Progenitor cell of endocrine pancreas (in vitro differentiated cells): ENCODE results near the gene SLIT3. TPM values are rescaled to one million over a fixed set of nuclear protein-coding genes. Genes with fewer than 3 reads are reported as not detected.

Source experiments
- DNase-seq: peaks from one replicate; pipeline ENCODE4 v3.0.0; 2021; ENCODE audit warnings: low spot score; ENCODE audit not compliant: unreplicated experiment
- H3K27ac Mint-ChIP-seq: 2 replicates; pipeline ENCODE4 v1.8.0; 2021; ENCODE audit warnings: mild to moderate bottlenecking, moderate library complexity, mixed read lengths
- H3K27me3 Mint-ChIP-seq: 2 replicates; pipeline ENCODE4 v1.8.0; 2021; ENCODE audit warnings: mixed read lengths
- H3K36me3 Mint-ChIP-seq: 2 replicates; pipeline ENCODE4 v1.8.0; 2022; ENCODE audit warnings: mixed read lengths; ENCODE audit not compliant: insufficient read depth
- H3K4me1 Mint-ChIP-seq: 2 replicates; pipeline ENCODE4 v1.8.0; 2021; ENCODE audit warnings: low read depth, mixed read lengths
- H3K4me3 Mint-ChIP-seq: 2 replicates; pipeline ENCODE4 v1.8.0; 2021; ENCODE audit warnings: low read depth, mild to moderate bottlenecking, moderate library complexity, mixed read lengths
- H3K9me3 Mint-ChIP-seq: 2 replicates; pipeline ENCODE4 v1.8.0; 2021; ENCODE audit warnings: low read depth, mixed read lengths
- total RNA-seq: library from RNA; stranded (reverse); gene quantifications from 2 replicates; pipeline ENCODE4 v1.2.1, GENCODE V29; 2021
- TF ChIP-seq, protein P1 (sequence below): fragments of 200-600 bp; sonication (generic); IDR thresholded peaks from one replicate; pipeline ENCODE4 v1.5.0; 2021; ENCODE audit warnings: antibody characterized with exemption, mild to moderate bottlenecking; ENCODE audit not compliant: unreplicated experiment

Gene SLIT3
- total RNA-seq, 1 donor from 2014 or later: 18.8 TPM

DNA sequence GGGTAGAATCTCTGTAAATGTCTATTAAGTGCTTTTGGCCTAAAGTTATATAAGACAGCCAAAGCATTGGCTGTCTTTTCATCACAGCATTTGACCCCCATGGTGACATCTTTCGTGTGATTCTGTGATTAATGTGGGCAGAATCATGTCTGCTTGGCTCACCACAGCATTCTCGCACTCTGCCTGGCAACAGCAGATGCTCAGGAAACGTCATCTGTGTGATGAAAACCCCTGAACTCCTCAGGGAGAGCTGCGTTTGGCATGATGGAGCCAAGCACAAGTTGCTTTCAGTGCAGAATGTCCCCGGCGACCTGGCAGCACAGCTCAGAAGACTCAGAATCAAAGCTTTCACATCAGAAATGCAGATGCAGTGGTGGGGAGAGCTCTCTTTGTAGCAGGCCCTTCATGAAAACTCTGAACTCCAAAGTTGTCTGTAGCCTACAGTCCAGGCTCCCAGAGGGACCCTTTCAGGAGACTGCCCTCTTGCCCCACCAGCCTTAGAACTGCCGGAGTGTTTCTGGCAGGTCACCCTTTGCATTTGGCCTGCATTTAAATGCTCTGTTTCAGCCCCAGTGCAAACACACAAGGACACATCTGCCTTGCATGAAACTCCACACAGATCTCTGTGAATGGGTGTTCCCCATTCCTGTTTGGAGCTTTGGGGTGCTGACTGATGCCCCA lies 566.2 kb downstream of the SLIT3 start:
- DNase-seq: no peak
- Mint-ChIP-seq H3K27ac (no peak overlapping the region), H3K4me1 (no peaks in the 10 kb centered on the region), H3K4me3 (no peak overlapping the region), H3K9me3 (peaks cover 4% of the 10 kb centered on the region), H3K27me3 (peaks cover 6% of the 10 kb centered on the region), H3K36me3 (no peaks in the 10 kb centered on the region)
- TF ChIP-seq, protein P1, sequence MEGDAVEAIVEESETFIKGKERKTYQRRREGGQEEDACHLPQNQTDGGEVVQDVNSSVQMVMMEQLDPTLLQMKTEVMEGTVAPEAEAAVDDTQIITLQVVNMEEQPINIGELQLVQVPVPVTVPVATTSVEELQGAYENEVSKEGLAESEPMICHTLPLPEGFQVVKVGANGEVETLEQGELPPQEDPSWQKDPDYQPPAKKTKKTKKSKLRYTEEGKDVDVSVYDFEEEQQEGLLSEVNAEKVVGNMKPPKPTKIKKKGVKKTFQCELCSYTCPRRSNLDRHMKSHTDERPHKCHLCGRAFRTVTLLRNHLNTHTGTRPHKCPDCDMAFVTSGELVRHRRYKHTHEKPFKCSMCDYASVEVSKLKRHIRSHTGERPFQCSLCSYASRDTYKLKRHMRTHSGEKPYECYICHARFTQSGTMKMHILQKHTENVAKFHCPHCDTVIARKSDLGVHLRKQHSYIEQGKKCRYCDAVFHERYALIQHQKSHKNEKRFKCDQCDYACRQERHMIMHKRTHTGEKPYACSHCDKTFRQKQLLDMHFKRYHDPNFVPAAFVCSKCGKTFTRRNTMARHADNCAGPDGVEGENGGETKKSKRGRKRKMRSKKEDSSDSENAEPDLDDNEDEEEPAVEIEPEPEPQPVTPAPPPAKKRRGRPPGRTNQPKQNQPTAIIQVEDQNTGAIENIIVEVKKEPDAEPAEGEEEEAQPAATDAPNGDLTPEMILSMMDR: no peak

DNA sequence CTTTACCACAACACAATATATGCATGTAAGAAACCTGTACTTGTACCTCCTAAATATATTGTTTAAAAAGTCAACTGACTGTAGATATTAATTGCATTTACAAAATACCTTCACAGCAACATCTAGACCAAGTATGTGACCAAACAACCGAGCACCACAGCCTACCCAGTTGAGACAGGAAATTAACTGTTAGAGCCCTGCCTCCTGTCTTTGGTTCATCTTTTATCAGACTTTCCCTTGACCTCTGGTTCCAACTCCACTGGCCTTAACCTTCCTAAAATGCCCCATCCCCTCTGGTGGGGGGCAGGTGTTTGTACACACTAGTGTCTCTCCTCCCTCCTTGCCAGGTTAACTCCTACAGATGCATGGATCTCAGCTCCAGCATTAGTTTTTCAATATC lies 566.8 kb downstream of the SLIT3 start:
- H3K27me3 Mint-ChIP-seq: peaks cover 6% of the 10 kb centered on the region
- H3K9me3 Mint-ChIP-seq: peaks cover 4% of the 10 kb centered on the region
- TF ChIP-seq, protein P1: no peak
- no peak overlapping the region for H3K4me3 Mint-ChIP-seq
- H3K36me3 Mint-ChIP-seq: no peaks in the 10 kb centered on the region
- H3K4me1 Mint-ChIP-seq: no peaks in the 10 kb centered on the region
- no peak for DNase-seq
- no peak overlapping the region for H3K27ac Mint-ChIP-seq

DNA sequence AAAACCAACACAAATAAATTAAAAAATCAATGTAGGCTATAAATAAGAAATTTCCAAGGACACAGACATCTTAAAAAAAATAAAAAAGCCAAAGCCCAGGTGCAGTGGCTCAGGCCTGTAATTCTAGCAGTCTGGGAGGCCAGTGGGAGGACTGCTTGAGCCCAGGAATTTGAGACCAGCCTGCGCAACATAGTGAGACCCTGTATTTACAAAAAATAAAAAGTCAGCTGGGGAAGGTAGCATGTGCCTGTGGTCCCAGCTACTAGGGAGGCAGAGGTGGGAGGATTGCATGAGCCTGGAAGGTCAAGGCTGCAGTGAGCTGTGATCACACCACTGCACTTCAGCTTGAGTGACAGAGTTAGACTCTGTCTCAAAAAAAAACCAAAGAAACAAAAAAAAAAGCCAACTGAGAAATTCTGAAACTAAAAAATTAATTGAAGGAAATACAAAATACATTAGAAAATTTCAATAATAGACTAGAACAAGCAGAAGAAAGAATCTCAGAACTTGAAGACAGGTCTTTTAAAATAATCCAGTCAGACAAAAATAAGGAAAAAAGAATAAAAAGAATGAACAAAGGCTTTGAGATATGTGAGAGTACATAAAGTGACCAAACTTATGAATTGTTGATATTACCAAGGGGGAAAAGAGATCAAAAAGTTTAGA lies 572.3 kb downstream of the SLIT3 start:
- Mint-ChIP-seq H3K4me3 (no peak overlapping the region), H3K9me3 (peaks cover 4% of the 10 kb centered on the region), H3K4me1 (no peaks in the 10 kb centered on the region), H3K27me3 (no peaks in the 10 kb centered on the region), H3K36me3 (no peaks in the 10 kb centered on the region), H3K27ac (no peak overlapping the region)
- no peak for DNase-seq
- TF ChIP-seq, protein P1: no peak

DNA sequence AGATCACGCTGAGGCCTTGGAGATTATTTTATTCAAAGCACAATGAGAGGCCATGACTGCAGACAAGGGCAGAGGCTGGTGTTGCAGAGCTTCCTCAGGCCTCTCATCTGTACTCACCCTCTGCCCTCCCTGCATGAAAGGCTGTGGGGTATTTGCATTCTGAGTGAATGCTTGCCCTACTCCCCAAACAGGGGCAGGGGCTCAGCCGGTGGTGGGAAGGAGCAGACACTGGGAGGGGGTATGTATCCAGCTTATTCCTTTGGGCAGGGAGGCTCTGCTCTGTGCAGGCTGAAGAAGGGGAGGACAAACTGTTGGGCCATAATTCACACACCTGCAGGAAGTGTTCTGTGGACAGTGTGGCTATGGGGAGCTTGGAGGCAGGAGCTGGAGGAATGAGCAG lies 573.4 kb downstream of the SLIT3 start:
- H3K27me3 Mint-ChIP-seq: no peaks in the 10 kb centered on the region
- no peak overlapping the region for H3K4me3 Mint-ChIP-seq
- H3K9me3 Mint-ChIP-seq: peaks cover 4% of the 10 kb centered on the region
- H3K27ac Mint-ChIP-seq: no peak overlapping the region
- TF ChIP-seq, protein P1: no peak
- no peaks in the 10 kb centered on the region for H3K4me1 Mint-ChIP-seq
- DNase-seq: no peak
- no peaks in the 10 kb centered on the region for H3K36me3 Mint-ChIP-seq

DNA sequence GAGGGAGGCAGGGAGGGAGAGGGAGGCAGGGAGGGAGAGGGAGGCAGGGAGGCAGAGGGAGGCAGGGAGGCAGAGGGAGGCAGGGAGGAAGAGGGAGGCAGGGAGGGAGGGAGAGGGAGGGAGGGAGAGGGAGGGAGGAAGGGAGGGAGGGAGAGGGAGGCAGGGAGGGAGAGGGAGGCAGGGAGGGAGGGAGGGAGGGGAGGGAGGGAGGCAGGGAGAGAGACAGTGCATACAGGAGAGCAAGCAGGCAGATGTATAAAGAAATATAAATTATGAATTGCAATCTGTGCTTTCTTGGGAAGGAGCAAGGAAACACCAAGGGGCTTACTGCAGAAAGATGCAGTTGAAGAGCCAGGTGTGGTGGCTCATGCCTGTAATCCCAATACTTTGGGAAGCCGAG lies 574.6 kb downstream of the SLIT3 start:
- H3K4me1 Mint-ChIP-seq: no peaks in the 10 kb centered on the region
- H3K27ac Mint-ChIP-seq: no peak overlapping the region
- H3K27me3 Mint-ChIP-seq: no peaks in the 10 kb centered on the region
- TF ChIP-seq, protein P1: no peak
- no peaks in the 10 kb centered on the region for H3K36me3 Mint-ChIP-seq
- DNase-seq: no peak
- peaks cover 4% of the 10 kb centered on the region for H3K9me3 Mint-ChIP-seq
- no peak overlapping the region for H3K4me3 Mint-ChIP-seq
